Activated effector memory CD4-positive, alpha-beta T cell treated with anti-CD3 and anti-CD28 coated beads, Interleukin-2, amount 50 U/mL, for 16 hours (primary cell): ENCODE measurements around the gene THSD7A.

Source experiments
- DNase-seq: peaks from one replicate; pipeline ENCODE4 v3.0.0-alpha.2; 2020

The THSD7A gene

DNA sequence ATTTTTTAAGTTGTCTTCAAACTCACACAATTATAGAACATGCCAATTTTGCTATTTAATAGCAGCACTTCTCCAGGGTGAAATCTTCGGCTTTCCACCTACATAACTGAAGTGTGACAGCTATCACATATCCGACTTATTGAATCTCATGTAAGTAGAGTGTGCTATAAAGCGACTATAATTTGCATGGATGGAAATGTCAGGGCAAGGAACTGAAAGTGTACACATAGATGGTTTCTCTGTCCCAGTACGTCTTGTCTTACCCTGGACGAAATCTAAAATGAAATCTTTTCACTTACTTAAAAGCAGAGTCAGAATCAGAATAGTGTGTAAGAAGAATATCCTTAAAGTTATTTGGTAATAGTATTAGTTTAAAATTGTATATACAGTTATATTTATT lies 132.3 kb downstream of the THSD7A start:
- no peak for DNase-seq

DNA sequence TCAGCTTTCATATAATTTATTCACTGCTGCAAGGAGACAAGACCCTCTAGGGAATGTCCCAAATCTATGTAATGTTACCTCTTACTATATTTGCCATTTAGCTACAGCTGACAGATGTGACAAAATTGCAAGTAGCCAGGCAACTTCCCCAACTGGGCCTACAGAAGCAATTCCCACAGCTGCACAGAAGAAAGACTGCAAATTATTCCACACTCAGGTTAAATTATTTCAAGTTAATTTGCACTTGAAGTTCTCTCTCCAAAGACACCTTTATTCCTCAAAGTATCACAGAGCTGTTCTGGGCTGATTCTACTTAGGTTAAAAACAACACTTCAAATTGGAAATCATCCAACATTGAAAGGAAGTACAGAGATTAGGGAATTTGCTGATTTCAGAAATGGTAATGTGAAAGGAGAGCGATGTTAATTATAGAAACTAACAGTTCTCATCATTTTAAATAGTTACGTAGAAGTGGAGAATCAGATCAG lies 133.6 kb downstream of the THSD7A start:
- DNase-seq, result no peak

DNA sequence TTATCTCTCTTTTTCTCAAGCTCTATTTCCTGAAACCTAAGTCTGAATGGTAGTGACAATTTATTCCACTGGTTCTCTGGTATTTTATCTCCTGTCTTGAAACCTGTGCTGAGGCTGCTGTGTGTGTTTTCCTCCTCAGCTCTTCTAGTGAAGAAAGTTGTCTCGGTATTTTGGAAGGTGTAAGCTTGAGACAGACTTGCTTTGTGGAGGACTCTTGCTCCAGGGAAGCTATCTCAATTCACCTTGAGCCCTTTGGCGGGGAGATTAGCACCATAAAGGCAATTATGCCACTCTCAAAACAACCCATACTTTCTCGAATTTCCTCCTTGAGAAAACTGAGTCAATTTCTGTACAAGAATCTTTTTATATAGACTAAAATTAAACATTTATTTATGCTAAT lies 141.6 kb downstream of the THSD7A start:
- DNase-seq, result no peak

DNA sequence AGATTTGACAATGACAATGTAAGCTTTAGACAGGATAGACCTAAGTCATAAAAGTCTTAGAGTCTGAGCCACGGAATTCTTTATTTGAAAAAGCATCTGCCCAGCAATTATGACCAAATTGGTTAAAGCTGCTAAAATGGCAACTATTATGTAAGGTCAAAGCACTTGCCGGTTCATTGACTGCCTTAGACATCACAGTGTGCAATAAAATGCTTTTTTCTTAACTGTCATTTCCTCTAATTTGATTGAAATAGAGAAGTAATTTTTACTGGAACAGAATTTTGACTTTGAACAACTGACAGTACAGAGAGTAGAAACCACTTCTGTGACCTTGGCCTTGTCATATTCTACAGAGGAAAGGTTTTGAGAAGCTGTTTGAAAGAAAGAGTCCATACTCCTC lies 142.9 kb downstream of the THSD7A start:
- no peak for DNase-seq

DNA sequence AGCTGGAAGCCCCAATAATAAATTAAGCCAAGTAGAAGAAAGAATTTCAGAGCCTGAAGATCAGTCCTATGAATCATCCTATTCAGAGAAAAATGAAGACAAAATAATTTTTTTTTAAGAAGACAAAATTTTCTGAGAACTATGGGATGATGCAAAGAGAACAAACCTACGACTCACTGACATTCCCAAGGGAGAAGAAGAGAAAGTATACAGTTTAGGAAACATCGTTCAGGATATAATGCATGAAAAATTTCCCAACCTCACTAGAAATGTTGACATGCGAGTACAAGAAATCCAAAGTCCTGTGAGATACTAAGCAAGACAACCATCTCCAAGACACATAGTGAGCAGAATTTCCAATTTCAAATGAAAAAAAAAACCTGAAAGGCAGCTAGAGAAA lies 150.5 kb downstream of the THSD7A start:
- no peak for DNase-seq

DNA sequence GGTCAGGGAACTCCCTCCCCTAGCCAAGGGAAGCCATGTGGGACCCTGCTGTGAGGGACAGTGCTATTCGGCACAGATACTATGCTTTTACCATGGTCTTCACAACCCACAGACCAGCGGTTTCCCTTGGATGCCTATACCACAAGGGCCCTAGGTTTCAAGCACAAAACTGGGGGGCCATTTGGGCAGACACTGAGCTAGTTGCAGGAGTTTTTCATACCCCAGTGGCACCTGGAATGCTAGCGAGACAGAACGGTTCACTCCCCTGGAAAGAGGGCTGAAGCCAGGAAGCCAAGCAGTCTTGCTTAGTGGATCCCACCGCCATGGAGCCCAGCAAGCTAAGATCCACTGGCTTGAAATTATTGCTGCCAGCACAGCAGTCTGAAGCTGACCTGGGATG lies 156.8 kb downstream of the THSD7A start:
- DNase-seq, result no peak

DNA sequence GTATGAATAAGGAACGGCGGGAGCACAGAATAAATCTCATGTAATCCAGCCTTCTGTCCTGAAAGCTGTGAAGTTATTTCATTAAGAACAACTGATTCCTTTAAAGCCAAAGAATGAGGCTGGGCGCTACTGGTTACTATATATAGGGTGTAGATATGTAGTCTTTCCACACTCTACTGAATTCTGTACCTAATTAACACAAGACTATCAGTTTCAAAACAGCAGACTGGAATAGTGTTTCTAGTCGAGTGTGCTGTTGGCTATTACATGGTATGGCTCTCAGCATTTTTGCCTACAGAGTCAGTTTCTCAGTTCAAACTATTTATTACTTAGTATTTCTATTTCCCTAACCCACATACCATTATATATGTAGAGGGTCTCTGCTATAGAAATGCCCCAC lies 163.3 kb downstream of the THSD7A start:
- DNase-seq, result no peak

DNA sequence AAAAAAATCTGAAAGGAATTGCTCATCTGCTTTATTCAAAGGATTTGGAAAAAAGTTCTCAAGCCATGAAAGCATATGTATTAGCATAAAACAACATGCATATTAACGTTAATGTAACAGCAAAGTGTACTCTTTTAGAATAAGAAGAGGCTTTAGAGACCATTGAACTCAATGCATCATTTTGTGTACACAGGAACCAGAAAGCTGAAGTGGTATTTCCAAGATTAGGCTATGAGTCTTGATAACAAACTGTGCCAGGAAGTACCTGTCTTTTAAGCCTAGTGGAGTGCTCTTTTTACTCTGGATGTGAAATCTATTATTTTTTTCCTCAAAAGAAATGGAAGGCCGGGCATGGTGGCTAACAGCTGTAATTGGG lies 164.2 kb downstream of the THSD7A start:
- DNase-seq, result no peak

DNA sequence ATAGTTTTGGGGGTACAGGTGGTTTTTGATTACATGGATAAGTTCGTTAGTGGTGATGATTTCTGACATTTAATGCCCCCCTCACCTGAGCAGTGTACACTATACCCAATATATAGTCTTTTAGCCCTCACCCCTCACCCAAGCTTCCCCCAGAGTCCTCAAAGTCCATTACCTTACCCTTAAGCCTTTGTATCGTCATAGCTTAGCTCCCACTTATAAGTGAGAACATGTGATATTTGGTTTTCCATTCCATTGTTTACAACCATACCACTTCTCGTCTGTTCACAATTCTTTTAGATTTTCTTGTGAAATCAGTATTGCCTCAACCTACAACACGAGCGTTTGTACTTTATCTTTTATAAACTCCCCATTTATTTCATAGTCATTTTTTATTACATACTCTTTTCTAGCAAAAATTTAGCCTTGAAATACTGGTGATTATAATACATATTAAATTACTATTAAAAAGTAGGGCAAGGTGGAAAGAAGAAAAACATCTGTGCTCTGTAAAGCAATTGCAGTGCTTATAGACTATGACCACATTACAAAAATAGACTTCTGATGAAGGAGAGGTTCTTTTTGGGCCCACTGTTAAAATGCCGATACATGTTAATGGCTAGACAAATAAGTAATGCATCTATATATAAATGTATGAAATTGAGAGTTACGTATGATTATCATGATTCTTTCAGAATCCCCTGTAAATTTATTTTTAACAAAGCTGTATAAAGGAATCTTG lies 164.8 kb downstream of the THSD7A start:
- no peak for DNase-seq

DNA sequence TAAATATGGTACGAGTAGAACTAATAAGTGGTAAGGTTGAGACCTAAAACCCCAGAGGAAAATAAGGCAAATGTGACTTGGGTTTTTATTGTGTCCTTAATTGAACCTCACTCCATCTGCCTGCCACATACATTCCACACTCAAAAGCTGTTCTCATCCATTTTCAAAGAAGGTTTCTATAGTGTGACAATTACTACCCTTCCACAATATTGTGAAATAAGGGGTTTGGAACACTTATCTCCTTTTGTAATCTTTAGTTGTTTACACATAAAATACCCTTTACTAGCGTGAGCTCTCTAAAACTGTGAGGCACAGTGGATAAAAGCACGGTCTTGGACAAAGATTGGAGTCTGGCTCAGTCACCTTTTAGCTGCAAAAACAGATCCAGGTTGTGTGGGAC lies 166.6 kb downstream of the THSD7A start:
- DNase-seq, result no peak

DNA sequence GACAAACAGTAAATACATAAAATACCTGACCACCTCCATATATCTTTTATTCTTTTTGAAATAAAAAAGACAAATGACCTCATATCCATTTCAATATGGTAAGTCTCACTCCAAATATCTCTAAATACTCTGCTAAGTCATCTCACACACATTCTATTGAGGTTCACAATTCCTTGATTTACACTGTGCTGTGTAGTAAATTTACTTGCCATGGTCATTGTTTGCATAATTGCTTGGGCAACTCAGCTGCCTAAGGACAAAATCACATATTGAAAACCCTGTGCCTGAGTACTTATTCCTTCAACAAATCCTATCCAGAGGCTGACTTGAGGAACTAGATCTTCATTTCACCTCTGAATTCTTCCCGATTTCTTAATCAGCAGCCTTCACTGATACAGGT lies 176.4 kb downstream of the THSD7A start:
- no peak for DNase-seq

DNA sequence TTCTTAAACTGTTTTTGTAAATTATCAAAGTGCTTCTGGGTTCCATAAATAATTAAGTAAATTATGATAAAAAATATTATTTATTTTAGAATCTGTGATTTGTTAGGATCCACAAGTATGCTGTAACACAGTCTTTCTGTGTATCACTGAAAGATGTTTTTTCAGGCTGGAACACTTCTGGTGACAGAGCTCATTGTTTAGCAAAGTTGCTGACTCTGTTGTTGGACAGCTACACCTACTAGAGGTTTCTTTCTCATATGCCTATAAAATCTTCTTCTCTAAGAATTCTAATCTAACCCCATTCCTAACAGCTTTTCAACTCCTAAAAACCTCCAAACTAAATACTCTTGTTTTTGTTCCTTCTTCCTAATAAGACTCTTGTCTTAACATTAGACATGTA lies 176.8 kb downstream of the THSD7A start:
- DNase-seq, result no peak

DNA sequence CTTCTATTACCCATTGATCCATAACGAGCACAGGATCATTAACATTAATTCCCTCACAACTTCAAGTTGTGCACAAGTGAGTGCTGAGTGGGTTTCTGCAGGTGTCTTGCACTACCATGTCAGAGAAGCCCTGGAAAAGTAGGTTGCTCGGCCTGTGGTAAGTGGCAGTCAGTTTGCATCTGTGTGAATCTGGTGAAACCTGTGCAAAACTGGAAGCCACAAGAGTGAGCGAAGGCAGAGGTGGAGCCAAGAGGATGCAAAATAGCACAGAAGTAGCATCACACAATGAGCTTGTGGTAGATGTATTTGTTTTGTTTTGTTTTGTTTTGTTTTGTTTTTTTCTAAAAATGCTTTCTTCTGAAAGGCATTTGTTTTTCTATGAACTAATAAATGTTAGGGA lies 181.5 kb downstream of the THSD7A start:
- DNase-seq, result no peak

DNA sequence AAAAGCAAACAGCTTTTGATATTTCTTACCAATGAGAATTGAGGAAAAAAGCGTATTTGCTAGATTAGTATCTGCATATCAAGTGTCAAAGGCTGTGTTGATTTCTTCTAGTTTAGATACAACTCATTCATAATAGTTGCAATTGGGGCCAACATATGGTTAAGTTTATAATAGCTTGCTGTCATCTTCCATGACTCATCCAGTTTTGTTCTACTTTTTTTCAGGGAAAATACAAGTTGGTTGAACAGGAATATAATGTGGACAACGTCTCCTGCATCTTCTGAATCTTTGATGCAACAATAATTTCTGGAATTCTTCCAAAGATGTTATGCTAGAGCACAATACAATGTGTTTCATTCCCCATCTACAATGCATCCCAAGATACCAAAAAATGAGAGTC lies 182.0 kb downstream of the THSD7A start:
- DNase-seq, result no peak

DNA sequence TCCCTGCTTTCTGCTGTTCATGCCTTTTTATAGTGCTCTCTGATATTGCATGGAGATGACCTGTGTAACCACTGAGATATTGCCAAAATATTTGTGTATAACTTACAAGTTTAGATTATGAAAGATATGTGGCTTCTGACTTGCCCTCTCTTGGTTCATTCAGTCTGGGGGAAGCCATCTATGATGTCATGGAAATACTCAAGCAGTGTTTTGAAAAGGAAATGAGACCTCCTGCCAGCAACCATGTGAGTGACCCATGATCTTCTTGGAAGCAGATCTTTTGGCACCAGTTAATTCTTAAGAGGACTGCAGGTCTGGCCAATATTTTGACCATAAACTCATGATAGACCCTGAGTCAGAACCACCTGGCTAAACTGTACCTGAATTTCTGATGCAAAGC lies 183.0 kb downstream of the THSD7A start:
- no peak for DNase-seq

DNA sequence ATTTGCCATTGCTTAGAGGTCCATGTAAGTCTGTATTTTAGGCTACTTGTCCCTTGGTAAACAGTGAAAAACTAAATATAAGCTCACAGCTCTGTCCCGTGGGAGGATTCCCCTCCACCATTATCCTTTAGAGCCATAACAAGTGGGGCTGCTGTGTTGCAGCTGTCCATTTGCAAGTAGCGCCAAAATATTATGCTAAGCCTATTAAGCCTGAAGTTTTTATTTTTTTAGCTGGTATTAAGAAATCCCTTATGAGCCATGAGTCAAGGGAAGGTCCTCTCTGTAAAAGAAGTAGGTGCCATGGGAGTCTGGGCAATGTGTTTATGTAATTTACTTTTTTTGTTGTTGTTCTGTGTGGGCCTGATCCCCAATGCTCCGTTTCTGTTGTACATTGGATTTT lies 183.9 kb downstream of the THSD7A start:
- no peak for DNase-seq

DNA sequence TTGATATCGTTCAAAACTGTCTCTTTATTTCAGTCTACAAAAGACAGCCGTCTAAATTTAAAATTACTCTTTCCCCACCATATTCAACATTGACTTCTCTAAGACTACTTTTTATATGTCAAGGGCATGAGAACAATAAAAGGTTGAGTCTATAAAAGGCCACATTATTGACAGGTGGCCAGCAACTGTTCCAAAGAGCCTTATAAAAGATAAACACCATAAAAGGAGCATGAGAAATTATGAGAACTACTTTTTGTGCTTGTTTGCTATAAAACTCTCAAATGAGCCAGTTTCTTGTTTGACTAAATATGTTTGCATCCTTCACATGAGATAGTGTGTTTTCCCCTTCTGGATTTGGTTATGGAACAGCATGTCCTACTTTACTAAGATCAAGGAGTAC lies 189.2 kb downstream of the THSD7A start:
- no peak for DNase-seq

DNA sequence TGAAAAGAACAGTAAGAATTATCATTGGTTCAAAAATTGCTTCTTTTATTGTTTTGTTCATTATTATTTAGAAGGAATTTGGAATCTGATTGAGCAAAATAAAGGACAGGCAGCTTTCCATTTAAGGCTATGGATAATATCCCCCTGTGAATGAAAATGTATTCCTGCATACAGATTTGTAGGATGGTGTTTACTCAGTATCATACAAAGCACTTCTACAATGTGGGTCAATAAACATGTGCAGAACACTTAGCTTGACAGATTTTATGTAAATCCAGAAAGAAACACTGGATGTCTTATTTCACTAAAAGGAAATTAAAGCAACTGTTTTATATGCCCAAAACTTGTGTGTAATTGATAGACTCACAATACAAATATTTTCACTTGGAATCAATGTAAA lies 189.7 kb downstream of the THSD7A start:
- DNase-seq, result no peak

DNA sequence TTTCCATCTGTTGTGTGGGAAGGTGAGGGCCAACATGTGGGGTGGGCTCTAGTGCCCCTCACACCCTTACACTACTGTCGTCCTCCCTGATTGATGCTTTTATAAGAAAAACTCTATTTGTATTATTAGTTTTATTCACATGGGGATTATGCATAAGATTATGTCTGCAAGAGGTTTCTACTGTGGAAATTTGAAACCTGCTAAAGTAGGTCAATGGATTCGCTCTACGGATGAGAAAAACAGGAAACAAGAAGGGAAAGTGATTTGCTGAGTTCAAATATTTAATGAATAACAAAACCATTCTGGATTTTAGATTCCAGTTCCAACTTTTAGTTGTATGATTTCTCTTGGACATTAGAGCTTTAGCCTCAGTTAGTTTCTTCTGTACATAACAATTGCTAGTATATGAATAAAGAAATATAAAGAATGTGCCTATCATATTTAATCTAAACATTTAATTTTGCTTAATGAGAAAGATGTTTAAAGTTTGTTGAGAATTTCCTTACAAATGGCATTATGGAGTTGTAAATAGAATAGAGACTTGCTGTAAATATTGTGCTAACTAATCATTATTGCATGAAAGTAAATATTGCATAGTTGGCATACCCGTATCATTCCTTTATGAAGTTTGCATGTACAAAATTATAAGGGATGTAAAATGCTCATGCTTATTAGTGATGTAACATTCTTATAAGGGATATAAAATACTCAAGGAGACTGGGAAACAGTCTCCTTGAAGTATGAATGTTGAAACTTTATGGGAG lies 193.8 kb downstream of the THSD7A start:
- DNase-seq, result no peak

DNA sequence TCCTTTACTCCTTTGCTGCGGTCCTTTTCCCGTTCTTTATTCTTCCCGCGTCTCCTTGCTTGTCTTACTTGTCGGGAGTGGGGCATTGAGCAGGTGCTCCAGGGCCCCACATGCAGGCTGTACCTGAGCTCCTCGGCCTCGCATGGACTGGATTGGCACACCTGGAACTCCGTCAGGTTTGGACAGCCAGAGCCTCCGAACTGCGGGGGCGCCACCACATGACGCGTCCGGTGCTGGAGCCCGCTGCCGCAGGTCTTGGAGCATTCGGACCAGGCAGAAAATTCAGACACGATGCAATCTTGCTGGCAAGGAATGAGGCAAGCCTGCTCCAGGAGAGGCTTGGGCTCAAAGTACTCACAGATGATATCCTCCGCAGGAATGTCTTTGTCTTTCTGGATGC lies 195.7 kb downstream of the THSD7A start:
- no peak for DNase-seq

DNA sequence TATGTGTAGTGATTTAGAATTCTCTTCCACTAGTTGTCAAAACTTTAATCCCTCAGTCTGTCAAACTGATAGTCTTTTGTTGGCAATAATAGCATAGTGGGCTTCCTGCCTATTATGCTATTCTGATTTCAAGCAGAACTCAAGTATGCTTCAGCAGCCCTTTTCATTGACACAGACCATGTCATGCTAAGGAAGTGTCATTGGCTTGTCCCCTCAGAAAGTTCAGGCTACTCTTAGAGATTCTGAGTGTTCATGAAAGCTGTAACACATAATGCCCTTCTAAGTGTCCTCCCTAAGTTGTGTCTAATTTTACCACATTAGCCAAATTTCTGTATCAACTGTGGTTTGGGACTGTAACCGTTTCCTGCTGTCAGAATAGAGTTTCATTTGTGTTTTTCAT lies 198.7 kb downstream of the THSD7A start:
- DNase-seq, result no peak

DNA sequence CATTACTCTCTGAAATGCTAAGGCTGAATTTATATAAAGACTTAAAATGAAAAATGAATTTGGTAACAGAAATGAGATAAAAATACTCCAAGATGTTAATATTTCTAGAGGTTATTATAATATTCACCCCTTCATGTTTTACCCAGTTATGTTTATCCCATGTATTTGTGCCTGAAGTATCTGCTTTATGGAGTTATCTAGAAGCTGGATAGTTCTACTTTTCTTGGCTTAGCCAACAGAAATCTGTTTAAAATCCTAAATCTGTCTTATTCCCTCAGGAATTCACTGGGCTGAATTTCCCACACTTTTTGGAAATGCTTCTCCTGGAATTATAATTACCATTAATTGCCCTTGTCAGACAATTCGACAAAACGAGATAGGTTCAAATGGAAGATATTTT lies 201.6 kb downstream of the THSD7A start:
- no peak for DNase-seq

DNA sequence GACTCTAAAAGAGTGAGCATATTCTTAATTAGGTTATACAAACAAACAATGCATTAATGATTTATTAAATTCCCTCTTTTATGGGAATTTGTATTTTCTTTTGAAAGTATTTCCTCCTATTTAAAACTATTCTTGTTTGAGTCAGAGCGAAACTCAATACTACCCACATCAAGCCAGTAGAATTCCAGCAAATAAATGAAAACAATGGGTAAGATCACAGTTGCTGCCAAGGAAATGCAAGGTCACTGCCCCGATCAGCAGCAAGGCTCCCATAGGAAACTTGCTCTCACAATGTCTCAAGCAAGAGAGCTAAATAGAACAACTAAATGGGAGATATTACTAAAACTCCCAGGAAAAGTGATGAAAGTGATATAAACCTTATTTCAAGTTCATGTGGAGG lies 206.3 kb downstream of the THSD7A start:
- no peak for DNase-seq

DNA sequence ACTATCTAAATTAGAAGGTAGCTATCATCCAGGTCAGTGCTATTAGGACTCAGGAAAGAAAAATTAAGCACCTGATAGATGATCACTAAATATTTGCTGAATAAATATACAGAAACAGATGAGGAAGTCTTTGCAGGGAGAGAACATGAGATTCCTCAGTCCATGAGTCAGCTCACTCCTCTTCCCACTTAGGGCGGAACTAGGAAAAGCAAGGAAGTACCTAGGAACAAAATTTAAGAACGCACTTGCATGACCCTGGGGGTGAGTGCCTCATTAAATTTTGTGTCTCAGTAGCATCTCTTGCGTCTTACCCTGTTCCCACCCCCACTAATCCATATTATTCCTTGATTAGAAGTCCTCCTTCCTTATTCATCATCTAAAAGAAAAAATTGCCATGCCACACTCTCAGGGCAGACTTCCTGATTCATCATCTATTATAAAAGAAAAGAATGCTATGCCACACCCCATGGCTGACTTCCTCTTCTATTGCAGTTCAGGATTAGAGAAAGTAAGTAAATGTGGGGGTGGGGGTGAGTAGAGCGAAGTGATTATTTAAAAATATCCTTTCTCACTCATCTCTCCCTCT lies 208.8 kb downstream of the THSD7A start:
- no peak for DNase-seq
